ENCODE results near the gene SIL1. TPM values are rescaled to one million over a fixed set of nuclear protein-coding genes. Genes with fewer than 3 reads are reported as not detected.
"Not testable (repeated sequence)": the region's sequence is repeated elsewhere in the genome, so short reads cannot be mapped to it uniquely, and the experiment has no call there.

Gene SIL1
- total and polyA plus RNA-seq, 2 of the 13 experiments (the other 11 are each of a cell fraction or from before 2014, with no cell fraction given): 26.0 to 30.0 TPM

DNA sequence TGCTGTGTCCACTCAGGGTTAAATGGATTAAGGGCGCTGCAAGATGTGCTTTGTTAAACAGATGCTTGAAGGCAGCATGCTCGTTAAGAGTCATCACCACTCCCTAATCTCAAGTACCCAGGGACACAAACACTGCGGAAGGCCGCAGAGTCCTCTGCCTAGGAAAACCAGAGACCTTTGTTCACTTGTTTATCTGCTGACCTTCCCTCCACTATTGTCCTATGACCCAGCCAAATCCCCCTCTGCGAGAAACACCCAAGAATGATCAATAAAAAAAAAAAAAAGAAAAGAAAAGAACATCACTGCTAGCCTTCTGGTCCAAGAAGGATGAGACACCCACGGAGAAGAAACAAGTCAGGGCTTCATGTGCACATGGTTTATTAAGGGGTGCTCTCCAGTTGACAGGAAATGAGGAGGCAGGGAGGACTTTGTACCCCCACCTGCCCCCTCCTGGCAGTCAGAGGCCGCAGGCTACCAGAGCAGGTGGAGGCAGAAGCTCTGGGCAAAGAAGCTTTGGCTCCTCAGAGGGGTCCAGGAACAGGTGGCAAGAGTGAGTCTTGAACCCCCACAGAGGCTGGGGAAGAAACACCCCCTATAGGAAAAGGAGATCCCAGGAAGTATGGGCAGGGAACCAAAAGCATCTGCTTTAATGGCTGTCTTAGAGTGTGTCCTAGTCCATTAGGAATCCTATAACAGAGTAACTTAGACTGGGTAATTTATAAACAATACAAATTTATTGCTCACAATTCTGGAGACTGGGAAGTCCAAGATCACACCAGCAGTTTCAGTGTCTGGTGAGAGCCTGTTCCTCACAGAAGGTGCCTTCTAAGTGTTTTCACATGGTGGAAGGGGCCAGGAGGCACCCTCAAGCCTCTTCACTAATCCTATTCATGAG, 140.9 kb downstream of the SIL1 start (continued):
- TF ChIP-seq GABPA (IDR thresholded peaks at IDR 0.05; ENCODE audit: low read depth, low read length); SOX13 (IDR thresholded peaks at IDR 0.05); SOX6 (IDR thresholded peaks at IDR 0.05): not testable (repeated sequence)
- TF ChIP-seq GABPA (CRISPR knock-in tag; IDR thresholded peaks at IDR 0.05; ENCODE audit: low read depth) (peak; percentile 53), SOX13 (CRISPR knock-in tag; conservative IDR thresholded peaks at IDR 0.05 in 1 of 2, IDR thresholded peaks at IDR 0.05 in 1 of 2) (0 out of 4 replicates have a peak, but pooled peaks of 1 of the 2 experiments have one; percentile 21), SOX6 (CRISPR knock-in tag; IDR thresholded peaks at IDR 0.05) (peak; percentile 52; the same call in 1 of the 2 replicates)
- TF ChIP-seq, protein P1, sequence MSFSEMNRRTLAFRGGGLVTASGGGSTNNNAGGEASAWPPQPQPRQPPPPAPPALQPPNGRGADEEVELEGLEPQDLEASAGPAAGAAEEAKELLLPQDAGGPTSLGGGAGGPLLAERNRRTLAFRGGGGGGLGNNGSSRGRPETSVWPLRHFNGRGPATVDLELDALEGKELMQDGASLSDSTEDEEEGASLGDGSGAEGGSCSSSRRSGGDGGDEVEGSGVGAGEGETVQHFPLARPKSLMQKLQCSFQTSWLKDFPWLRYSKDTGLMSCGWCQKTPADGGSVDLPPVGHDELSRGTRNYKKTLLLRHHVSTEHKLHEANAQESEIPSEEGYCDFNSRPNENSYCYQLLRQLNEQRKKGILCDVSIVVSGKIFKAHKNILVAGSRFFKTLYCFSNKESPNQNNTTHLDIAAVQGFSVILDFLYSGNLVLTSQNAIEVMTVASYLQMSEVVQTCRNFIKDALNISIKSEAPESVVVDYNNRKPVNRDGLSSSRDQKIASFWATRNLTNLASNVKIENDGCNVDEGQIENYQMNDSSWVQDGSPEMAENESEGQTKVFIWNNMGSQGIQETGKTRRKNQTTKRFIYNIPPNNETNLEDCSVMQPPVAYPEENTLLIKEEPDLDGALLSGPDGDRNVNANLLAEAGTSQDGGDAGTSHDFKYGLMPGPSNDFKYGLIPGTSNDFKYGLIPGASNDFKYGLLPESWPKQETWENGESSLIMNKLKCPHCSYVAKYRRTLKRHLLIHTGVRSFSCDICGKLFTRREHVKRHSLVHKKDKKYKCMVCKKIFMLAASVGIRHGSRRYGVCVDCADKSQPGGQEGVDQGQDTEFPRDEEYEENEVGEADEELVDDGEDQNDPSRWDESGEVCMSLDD (CRISPR knock-in tag; IDR thresholded peaks at IDR 0.05; ENCODE audit: borderline replicate concordance): 0 out of 2 replicates have a peak, but pooled peaks have one; percentile 53
- TF ChIP-seq, protein P2, sequence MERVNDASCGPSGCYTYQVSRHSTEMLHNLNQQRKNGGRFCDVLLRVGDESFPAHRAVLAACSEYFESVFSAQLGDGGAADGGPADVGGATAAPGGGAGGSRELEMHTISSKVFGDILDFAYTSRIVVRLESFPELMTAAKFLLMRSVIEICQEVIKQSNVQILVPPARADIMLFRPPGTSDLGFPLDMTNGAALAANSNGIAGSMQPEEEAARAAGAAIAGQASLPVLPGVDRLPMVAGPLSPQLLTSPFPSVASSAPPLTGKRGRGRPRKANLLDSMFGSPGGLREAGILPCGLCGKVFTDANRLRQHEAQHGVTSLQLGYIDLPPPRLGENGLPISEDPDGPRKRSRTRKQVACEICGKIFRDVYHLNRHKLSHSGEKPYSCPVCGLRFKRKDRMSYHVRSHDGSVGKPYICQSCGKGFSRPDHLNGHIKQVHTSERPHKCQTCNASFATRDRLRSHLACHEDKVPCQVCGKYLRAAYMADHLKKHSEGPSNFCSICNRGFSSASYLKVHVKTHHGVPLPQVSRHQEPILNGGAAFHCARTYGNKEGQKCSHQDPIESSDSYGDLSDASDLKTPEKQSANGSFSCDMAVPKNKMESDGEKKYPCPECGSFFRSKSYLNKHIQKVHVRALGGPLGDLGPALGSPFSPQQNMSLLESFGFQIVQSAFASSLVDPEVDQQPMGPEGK (CRISPR knock-in tag; IDR thresholded peaks at IDR 0.05): peak; percentile 69
